IMR-90 (cell line): ENCODE results near the gene PCYT1B. TPM values are rescaled to one million over a fixed set of nuclear protein-coding genes. Genes with fewer than 3 reads are reported as not detected.

ENCODE experiments used
- ATAC-seq: fragments of 200-7000 bp; cut with Tn5 transposase; 2 replicates; pipeline ENCODE4 v1.9.1; 2020; ENCODE audit warnings: low read depth, mild to moderate bottlenecking, moderate library complexity
- BruUV-seq: library from RNA; stranded (reverse); fragments of 400-500 nt; replicated peaks from 2 replicates; lab custom pipeline; 2021; lab: Mats Ljungman, UMichigan
- CTCF ChIA-PET: fragments of 300-600 bp; formaldehyde crosslinking; extraction: SDS; loops from one replicate; lab custom pipeline; 2021; ENCODE audit warnings: antibody characterized with exemption; lab: Yijun Ruan, JAX
- POLR2A ChIA-PET: fragments of 300-600 bp; sonication (Branson Sonifier 250); formaldehyde crosslinking; loops from one replicate; lab custom pipeline; 2022; ENCODE audit warnings: antibody characterized with exemption; ENCODE audit not compliant: unreplicated experiment; lab: Charles Lee
- DNase-seq: peaks from one replicate; pipeline ENCODE4 v3.0.0; 2013
- H2AFZ ChIP-seq: replicated peaks from 2 replicates; pipeline ENCODE3; 2013; ENCODE audit warnings: low read length, mild to moderate bottlenecking; ENCODE audit not compliant: poor library complexity
- H2AK5ac ChIP-seq: 2 replicates; pipeline ENCODE4 v1.6.1; 2013; ENCODE audit warnings: low read depth, low read length, inconsistent platforms
- H2AK9ac ChIP-seq: replicated peaks from 2 replicates; pipeline ENCODE3; 2013; ENCODE audit warnings: mild to moderate bottlenecking, low read depth, low read length, moderate library complexity; ENCODE audit not compliant: poor library complexity
- H2BK120ac ChIP-seq: 2 replicates; pipeline ENCODE4 v1.6.1; 2013; ENCODE audit warnings: low read depth, low read length, inconsistent platforms
- H2BK15ac ChIP-seq: 3 replicates; pipeline ENCODE4 v1.6.1; 2013; ENCODE audit warnings: low read depth, low read length, inconsistent platforms
- H2BK20ac ChIP-seq: 2 replicates; pipeline ENCODE4 v1.6.1; 2013; ENCODE audit warnings: low read depth, mild to moderate bottlenecking, inconsistent platforms, low read length, moderate library complexity
- H2BK5ac ChIP-seq: 2 replicates; pipeline ENCODE4 v1.6.1; 2013; ENCODE audit warnings: mild to moderate bottlenecking, low read depth, low read length, inconsistent platforms; ENCODE audit not compliant: poor library complexity, severe bottlenecking
- H3K14ac ChIP-seq: replicated peaks from 2 replicates; pipeline ENCODE4 v1.6.1; 2013; ENCODE audit warnings: low read depth, low read length, inconsistent platforms
- H3K18ac ChIP-seq: 2 replicates; pipeline ENCODE4 v1.6.1; 2013; ENCODE audit warnings: low read depth, low read length, control low read depth
- H3K23ac ChIP-seq: 2 replicates; pipeline ENCODE4 v1.6.1; 2013; ENCODE audit warnings: low read depth, low read length, inconsistent platforms
- H3K27ac ChIP-seq: 2 replicates; pipeline ENCODE4 v1.5.1; 2013; ENCODE audit warnings: mild to moderate bottlenecking, control low read depth, low read length; ENCODE audit not compliant: insufficient read depth
- H3K27me3 ChIP-seq: 2 replicates; pipeline ENCODE4 v1.6.1; 2013; ENCODE audit warnings: low read length; ENCODE audit not compliant: control insufficient read depth, insufficient read depth
- H3K36me3 ChIP-seq: 2 replicates; pipeline ENCODE4 v1.6.1; 2013; ENCODE audit warnings: low read length, mixed read lengths; ENCODE audit not compliant: control insufficient read depth, insufficient read depth
- H3K4ac ChIP-seq: 2 replicates; pipeline ENCODE4 v1.6.1; 2013; ENCODE audit warnings: low read depth, low read length, inconsistent platforms
- H3K4me1 ChIP-seq: 2 replicates; pipeline ENCODE4 v1.6.1; 2013; ENCODE audit warnings: low read length, mixed read lengths; ENCODE audit not compliant: control insufficient read depth, insufficient read depth
- H3K4me2 ChIP-seq: 2 replicates; pipeline ENCODE4 v1.6.1; 2013; ENCODE audit warnings: low read depth, mild to moderate bottlenecking, control low read depth, low read length, moderate library complexity
- H3K4me3 ChIP-seq: 2 replicates; pipeline ENCODE4 v1.5.1; 2013; ENCODE audit warnings: low read depth, mild to moderate bottlenecking, control low read depth, low read length, moderate library complexity; ENCODE audit not compliant: insufficient read depth
- H3K56ac ChIP-seq: 2 replicates; pipeline ENCODE4 v1.6.1; 2013; ENCODE audit warnings: low read length, inconsistent platforms; ENCODE audit not compliant: insufficient read depth; ENCODE audit errors: extremely low read depth
- H3K79me1 ChIP-seq, 2 experiments: 2 replicates each; pipeline ENCODE4 v1.6.1; 2013; ENCODE audit warnings: low read length in 2 of 2, inconsistent platforms in 1 of 2, low read depth in 1 of 2
- H3K9ac ChIP-seq: 2 replicates; pipeline ENCODE4 v1.6.1; 2013; ENCODE audit warnings: low read depth, low read length, control low read depth
- H3K9me1 ChIP-seq: 2 replicates; pipeline ENCODE4 v1.6.1; 2013; ENCODE audit warnings: low read length, inconsistent platforms; ENCODE audit not compliant: insufficient read depth
- H3K9me3 ChIP-seq: 2 replicates; pipeline ENCODE4 v1.6.1; 2013; ENCODE audit warnings: low read length; ENCODE audit not compliant: control insufficient read depth, insufficient read depth
- H4K20me1 ChIP-seq: 2 replicates; pipeline ENCODE4 v1.6.1; 2013; ENCODE audit warnings: low read length, inconsistent platforms; ENCODE audit not compliant: insufficient read depth
- H4K5ac ChIP-seq: 2 replicates; pipeline ENCODE4 v1.6.1; 2013; ENCODE audit warnings: mild to moderate bottlenecking, low read depth, low read length, control low read depth
- H4K8ac ChIP-seq, 2 experiments: 2 replicates each; pipeline ENCODE4 v1.6.1; 2013; ENCODE audit warnings: low read depth in 2 of 2, low read length in 2 of 2, control low read depth in 1 of 2, inconsistent platforms in 1 of 2
- H4K91ac ChIP-seq: 2 replicates; pipeline ENCODE4 v1.6.1; 2013; ENCODE audit warnings: low read depth, low read length, inconsistent platforms; ENCODE audit not compliant: insufficient read depth
- NFE2L2 ChIP-seq: fragments of 150-350 bp; IDR thresholded peaks from 2 replicates; pipeline ENCODE4 v1.6.1; 2016; ENCODE audit warnings: low read depth, mild to moderate bottlenecking, low read length
- WGBS, 2 experiments: methylation state at CpG; one replicate each; pipeline versions ENCODE4 v1.1.5 to v1.1.7; 2013; ENCODE audit warnings: missing lambda C conversion rate in 2 of 2; ENCODE audit not compliant: insufficient read length in 1 of 2; ENCODE audit errors: extremely low coverage in 2 of 2; 5-methylcytosine and 5-hydroxymethylcytosine counted together
- dilution Hi-C: fragments of 300-500 bp; cut with HindIII; formaldehyde crosslinking; loops from one replicate; pipeline ENCODE4 v1.14.3; 2018; ENCODE audit warnings: low sequenced_read_pairs; ENCODE audit not compliant: unreplicated experiment
- in situ Hi-C: fragments of 300-500 bp; cut with MboI; formaldehyde crosslinking; loops from 3 replicates; pipeline ENCODE4 v1.14.3; 2019; ENCODE audit warnings: low sequenced_read_pairs, inconsistent platforms, mixed read lengths
- intact Hi-C: fragments of 100-400 bp; cut with micrococcal nuclease; formaldehyde crosslinking; loops from 2 replicates; pipeline ENCODE4 v1.10.0; 2022
- polyA plus RNA-seq, 3 experiments: library from polyadenylated mRNA; depleted of rRNA; stranded (reverse); fragments of >200 nt; gene quantifications; 2 replicates each; pipeline ENCODE4 v1.2.3, GENCODE V29; 2012; ENCODE audit warnings: low replicate concordance in 1 of 3
- total RNA-seq: library from RNA; depleted of rRNA; stranded (reverse); fragments of >200 nt; gene quantifications from 2 replicates; pipeline ENCODE4 v1.2.3, GENCODE V29; 2012

The PCYT1B gene
- total and polyA plus RNA-seq, 2 of the 4 experiments (the other 2 are of a cell fraction): under 0.01 to 0.09 TPM

DNA sequence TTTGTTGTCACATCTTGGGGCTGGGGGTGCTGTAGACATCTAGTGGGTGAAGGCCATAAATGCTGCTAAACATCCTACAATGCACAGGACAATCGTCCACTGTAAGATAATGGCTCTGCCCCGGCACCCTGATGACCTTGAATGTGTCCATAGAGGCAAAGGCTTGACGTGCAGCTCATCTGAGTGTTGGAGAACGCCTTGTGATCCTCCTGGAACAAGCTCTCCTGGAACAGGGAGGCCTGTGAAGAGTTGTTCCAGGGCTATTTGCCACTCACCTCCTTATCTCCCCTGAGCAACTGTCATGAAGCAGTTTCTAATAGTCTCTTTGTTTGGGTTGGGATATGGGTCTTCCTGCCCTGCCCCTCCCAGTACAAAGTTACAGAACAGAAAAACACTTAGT is 15.2 kb upstream of the PCYT1B start:
- ChIA-PET CTCF (no interaction called here), POLR2A (no interaction called here)
- H3K9me1 ChIP-seq: no peaks in the 10 kb centered on the region
- intact Hi-C loops: no loop called here
- H3K4me3 ChIP-seq: no peak overlapping the region
- H2BK20ac ChIP-seq: no peak overlapping the region
- TF ChIP-seq NFE2L2: no peak
- no peak overlapping the region for H3K4ac ChIP-seq
- no peak overlapping the region for H3K14ac ChIP-seq
- H3K23ac ChIP-seq: no peak overlapping the region
- H3K79me1 ChIP-seq: no peaks in the 10 kb centered on the region
- H3K36me3 ChIP-seq: no peaks in the 10 kb centered on the region
- H2BK5ac ChIP-seq: no peak overlapping the region
- no peak overlapping the region for H4K91ac ChIP-seq
- H4K20me1 ChIP-seq: no peaks in the 10 kb centered on the region
- BruUV-seq: no TSS peak
- H2AFZ ChIP-seq: no peak overlapping the region
- dilution Hi-C loops: no loop called here
- 40% methylated on average over 1 of the region's 4 CpGs; no CpG with 5 or more reads in 1 of the 2 experiments for WGBS, 2 experiments
- H3K27ac ChIP-seq: no peak overlapping the region
- H2AK9ac ChIP-seq: no peak overlapping the region
- H3K56ac ChIP-seq: no peak overlapping the region
- no peak overlapping the region for H2BK15ac ChIP-seq
- H3K27me3 ChIP-seq: peaks cover 1% of the 10 kb centered on the region
- H3K9me3 ChIP-seq: no peaks in the 10 kb centered on the region
- H4K5ac ChIP-seq: no peak overlapping the region
- ATAC-seq (no peak), DNase-seq (no peak)
- H2BK120ac ChIP-seq: no peak overlapping the region
- in situ Hi-C loops: no loop called here
- H3K9ac ChIP-seq: no peak overlapping the region
- no peak overlapping the region for H2AK5ac ChIP-seq
- H3K4me1 ChIP-seq: no peaks in the 10 kb centered on the region
- H4K8ac ChIP-seq: no peak overlapping the region
- no peak overlapping the region for H3K4me2 ChIP-seq
- H3K18ac ChIP-seq: no peak overlapping the region
